Stomach (tissue), 9 donors: ENCODE measurements around the gene ATAD2B. TPM values are rescaled to one million over a fixed set of nuclear protein-coding genes. Genes with fewer than 3 reads are reported as not detected.

Experiments used
- DNase-seq, 2 donors: peaks; one replicate each; pipeline versions ENCODE4 v3.0.0 to v3.0.0-alpha.2; 2013 to 2019
- H3K27ac ChIP-seq, 5 donors: fragments of 200-600 bp in 4 of 5; sonication (generic) in 4 of 5; one replicate each; pipeline ENCODE4 v1.5.1; 2013 to 2019; ENCODE audit warnings: mild to moderate bottlenecking in 1 of 5, moderate library complexity in 1 of 5
- H3K27me3 ChIP-seq, 3 donors: fragments of 200-600 bp; sonication (generic); one replicate each; pipeline ENCODE4 v1.5.1; 2017 to 2019; ENCODE audit warnings: mixed run types in 1 of 3
- H3K36me3 ChIP-seq, 4 donors: fragments of 200-600 bp; sonication (generic); 1 replicate in 3 of 4; 2 replicates in 1 of 4; pipeline ENCODE4 v1.5.1; 2016 to 2019
- H3K4me1 ChIP-seq, 4 donors: fragments of 200-600 bp; sonication (generic); one replicate each; pipeline ENCODE4 v1.5.1; 2016 to 2019
- H3K4me3 ChIP-seq, 4 donors: fragments of 200-600 bp; sonication (generic) in 3 of 4; one replicate each; pipeline ENCODE4 v1.5.1; 2016 to 2019; ENCODE audit warnings: mild to moderate bottlenecking in 1 of 4
- H3K9me3 ChIP-seq, 4 donors: fragments of 200-600 bp; sonication (generic); one replicate each; pipeline ENCODE4 v1.5.1; 2016 to 2019
- EP300 ChIP-seq: sonication (generic); formaldehyde crosslinking; IDR thresholded peaks from one replicate; pipeline ENCODE4 v1.6.1; 2017; ENCODE audit warnings: antibody characterized with exemption
- POLR2A ChIP-seq, 4 donors: fragments of 450-650 bp; IDR thresholded peaks; one replicate each; pipeline ENCODE4 v1.6.1; 2016; ENCODE audit warnings: antibody characterized with exemption in 4 of 4, control low read depth in 2 of 4, mild to moderate bottlenecking in 1 of 4, moderate library complexity in 1 of 4
- POLR2AphosphoS5 ChIP-seq, 3 donors: sonication (generic); formaldehyde crosslinking; IDR thresholded peaks; one replicate each; pipeline ENCODE4 v1.6.1; 2016; ENCODE audit warnings: antibody characterized with exemption in 3 of 3
- WGBS, 5 donors: extraction: QIAGEN DNeasy Blood & Tissue Kit in 3 of 5; methylation state at CpG; one replicate each; pipeline versions ENCODE4 v1.1.5 to v1.1.7; 2013 to 2018; 5-methylcytosine and 5-hydroxymethylcytosine counted together
- intact Hi-C: fragments of 100-400 bp; cut with DNase I; formaldehyde crosslinking; loops from one replicate; pipeline ENCODE4 v1.15.1; 2023; ENCODE audit warnings: low total_unique reads
- polyA plus RNA-seq, 3 donors: library from polyadenylated mRNA; stranded (reverse); fragments of 200-250 nt; gene quantifications; one replicate each; pipeline ENCODE4 v1.2.3, GENCODE V29; 2013
- total RNA-seq, 5 donors: library from RNA; depleted of rRNA; stranded (reverse); fragments of >200 nt; gene quantifications; one replicate each; pipeline versions ENCODE4 v1.1.0 to v1.2.3, GENCODE V29; 2014 to 2016
- TF ChIP-seq, protein P1 (sequence below), 7 experiments: fragments of 450-650 bp in 4 of 7; fragments of 200-600 bp in 3 of 7; sonication (generic) in 3 of 7; IDR thresholded peaks; one replicate each; pipeline ENCODE4 v1.5.1; 2016 to 2019; ENCODE audit warnings: antibody characterized with exemption in 7 of 7, control low read depth in 2 of 7, mild to moderate bottlenecking in 1 of 7
- donor health status: healthy with polysubstance abuse.
- donor health status: Bipolar disorder and iron deficiency.
- donor health status: healthy.

The ATAD2B gene
- total and polyA plus RNA-seq, 8 donors: 2.0 to 67.0 (median 17.2) TPM

GRCh38 chr2:23941644-23942043 is 14.7 kb upstream of the ATAD2B start:
- WGBS, 5 donors: 71 to 84% (median 75%) methylated on average over 8 of the region's 8 CpGs
- Histone ChIP-seq H3K36me3 (no peaks in the 10 kb centered on the region), H3K9me3 (no peaks in the 10 kb centered on the region), H3K4me1 (peaks cover 10 to 27% (median 21%) of the 10 kb centered on the region in 4 donors), H3K27ac (peak overlapping the region in 1 of 5 donors; percentile 97), H3K4me3 (peak overlapping the region in 3 of 4 donors; percentile 58 to 92 (median 86)), H3K27me3 (no peaks in the 10 kb centered on the region)
- no peak for DNase-seq
- TF ChIP-seq POLR2A (IDR thresholded peaks at IDR 0.05) (no peak), EP300 (no peak), POLR2AphosphoS5 (IDR thresholded peaks at IDR 0.05) (no peak)
- TF ChIP-seq, protein P1, sequence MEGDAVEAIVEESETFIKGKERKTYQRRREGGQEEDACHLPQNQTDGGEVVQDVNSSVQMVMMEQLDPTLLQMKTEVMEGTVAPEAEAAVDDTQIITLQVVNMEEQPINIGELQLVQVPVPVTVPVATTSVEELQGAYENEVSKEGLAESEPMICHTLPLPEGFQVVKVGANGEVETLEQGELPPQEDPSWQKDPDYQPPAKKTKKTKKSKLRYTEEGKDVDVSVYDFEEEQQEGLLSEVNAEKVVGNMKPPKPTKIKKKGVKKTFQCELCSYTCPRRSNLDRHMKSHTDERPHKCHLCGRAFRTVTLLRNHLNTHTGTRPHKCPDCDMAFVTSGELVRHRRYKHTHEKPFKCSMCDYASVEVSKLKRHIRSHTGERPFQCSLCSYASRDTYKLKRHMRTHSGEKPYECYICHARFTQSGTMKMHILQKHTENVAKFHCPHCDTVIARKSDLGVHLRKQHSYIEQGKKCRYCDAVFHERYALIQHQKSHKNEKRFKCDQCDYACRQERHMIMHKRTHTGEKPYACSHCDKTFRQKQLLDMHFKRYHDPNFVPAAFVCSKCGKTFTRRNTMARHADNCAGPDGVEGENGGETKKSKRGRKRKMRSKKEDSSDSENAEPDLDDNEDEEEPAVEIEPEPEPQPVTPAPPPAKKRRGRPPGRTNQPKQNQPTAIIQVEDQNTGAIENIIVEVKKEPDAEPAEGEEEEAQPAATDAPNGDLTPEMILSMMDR (IDR thresholded peaks at IDR 0.05): no peak
- intact Hi-C loops: no loop called here

- TF ChIP-seq EP300 (no peak), POLR2AphosphoS5 (IDR thresholded peaks at IDR 0.05) (no peak), POLR2A (IDR thresholded peaks at IDR 0.05) (no peak)
- TF ChIP-seq, protein P1 (IDR thresholded peaks at IDR 0.05): no peak
- DNase-seq: peak; percentile 47 to 73
- WGBS, 5 donors: 1 to 2% (median 1%) methylated on average over 29 to 46 of the region's 46 CpGs
- Histone ChIP-seq H3K4me3 (peak overlapping the region; percentile 58 to 93 (median 89)), H3K4me1 (peaks cover 10 to 27% (median 21%) of the 10 kb centered on the region in 4 donors), H3K27me3 (no peaks in the 10 kb centered on the region), H3K27ac (peak overlapping the region; percentile 82 to 97 (median 97)), H3K9me3 (no peaks in the 10 kb centered on the region), H3K36me3 (no peaks in the 10 kb centered on the region)
- intact Hi-C loops: no loop called here
These were observed 14.0 kb upstream of the ATAD2B start for GRCh38 chr2:23940718-23941620.

GRCh38 chr2:23939987-23940717 is 13.2 kb upstream of the ATAD2B start, which contains the start of gene UBXN2A:
Gene UBXN2A, plus strand, starts transcription at chr2:23940463. Its CDS starts 17,852 bp downstream, at chr2:23958315.
- intact Hi-C loops: no loop called here
- peak; percentile 82 to 95 for DNase-seq
- Histone ChIP-seq H3K36me3 (no peaks in the 10 kb centered on the region), H3K9me3 (no peaks in the 10 kb centered on the region), H3K27ac (peak within 1 kb of the TSS; percentile 82 to 97 (median 97)), H3K4me3 (peak within 1 kb of the TSS; percentile 58 to 93 (median 89)), H3K4me1 (peaks cover 10 to 27% (median 21%) of the 10 kb centered on the region in 4 donors), H3K27me3 (no peaks in the 10 kb centered on the region)
- WGBS, 5 donors: 0 to 1% (median 0%) methylated on average over 18 to 77 of the region's 77 CpGs
- peak in 2 of 3 donors; percentile 57 to 64 for TF ChIP-seq POLR2AphosphoS5 (IDR thresholded peaks at IDR 0.05)
- no peak for TF ChIP-seq EP300

DNA sequence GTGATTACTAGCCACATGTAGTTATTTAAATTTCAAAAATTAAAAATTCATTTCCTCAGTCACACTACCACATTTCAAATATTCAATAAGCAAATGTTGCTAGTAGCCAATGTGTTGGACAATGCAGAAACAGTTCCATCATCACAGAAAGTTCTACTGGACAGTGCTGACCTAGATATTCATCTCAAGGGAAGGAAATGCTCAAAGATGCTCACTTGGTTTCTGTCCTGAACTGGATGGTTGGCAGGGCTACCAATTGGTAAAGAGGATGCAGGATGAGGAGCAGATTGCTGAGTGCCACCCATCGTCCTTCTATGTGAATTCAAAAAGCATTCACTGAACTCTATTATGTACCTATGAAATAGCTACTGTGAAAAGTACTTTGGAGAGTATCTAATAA is 7.3 kb upstream of the ATAD2B start:
- WGBS, 5 donors: 37 to 77% (median 54%) methylated on average over 1 of the region's 1 CpG
- Histone ChIP-seq H3K36me3 (peaks cover 0 to 9% (median 4%) of the 10 kb centered on the region in 4 donors), H3K9me3 (no peaks in the 10 kb centered on the region), H3K4me1 (peaks cover 0 to 9% (median 6%) of the 10 kb centered on the region in 4 donors), H3K27me3 (no peaks in the 10 kb centered on the region), H3K4me3 (no peak overlapping the region), H3K27ac (no peak overlapping the region)
- no peak for DNase-seq
- TF ChIP-seq, protein P1 (IDR thresholded peaks at IDR 0.05): no peak
- no peak for TF ChIP-seq POLR2AphosphoS5 (IDR thresholded peaks at IDR 0.05)
- no peak for TF ChIP-seq POLR2A (IDR thresholded peaks at IDR 0.05)
- TF ChIP-seq EP300: no peak
- intact Hi-C loops: no loop called here
